ENCODE measurements around the gene LPCAT1. TPM values are rescaled to one million over a fixed set of nuclear protein-coding genes. Genes with fewer than 3 reads are reported as not detected.

Gene LPCAT1
- polyA plus RNA-seq, 4 donors: 4.5 to 22.3 (median 7.5) TPM

GRCh38 chr5:1481266-1481958, 42.3 kb downstream of the LPCAT1 start:
- Histone ChIP-seq H3K27me3 (ENCODE audit: control insufficient read depth in 3 of 3, insufficient read depth in 3 of 3, low read length in 3 of 3) (no peaks in the 10 kb centered on the region), H3K4me3 (ENCODE audit: low read depth in 1 of 3, low read length in 3 of 3) (no peak overlapping the region), H3K27ac (ENCODE audit: low read depth in 1 of 3, low read length in 2 of 3) (no peak overlapping the region), H3K4me1 (ENCODE audit: control insufficient read depth in 3 of 3, insufficient read depth in 2 of 3, low read depth in 1 of 3, low read length in 2 of 3) (no peaks in the 10 kb centered on the region), H3K9me3 (ENCODE audit: control insufficient read depth in 2 of 2, insufficient read depth in 1 of 2, low read depth in 1 of 2, low read length in 1 of 2) (no peaks in the 10 kb centered on the region), H3K36me3 (ENCODE audit: control insufficient read depth in 3 of 3, insufficient read depth in 2 of 3, low read depth in 1 of 3, low read length in 3 of 3) (peaks cover 0 to 27% (median 0%) of the 10 kb centered on the region in 3 donors)
- no peak for DNase-seq
- FAIRE-seq: no peak
- 88 to 92% (median 89%) methylated on average over 26 of the region's 26 CpGs for WGBS, 3 donors

GRCh38 chr5:1480806-1481205, 43.0 kb downstream of the LPCAT1 start:
- Histone ChIP-seq H3K27ac (ENCODE audit: low read depth in 1 of 3, low read length in 2 of 3) (peak overlapping the region in 1 of 3 donors; percentile 3), H3K36me3 (ENCODE audit: control insufficient read depth in 3 of 3, insufficient read depth in 2 of 3, low read depth in 1 of 3, low read length in 3 of 3) (peaks cover 0 to 25% (median 0%) of the 10 kb centered on the region in 3 donors)
- no peak for DNase-seq

GRCh38 chr5:1480217-1480616, 43.5 kb downstream of the LPCAT1 start:
- DNase-seq (no peak), FAIRE-seq (no peak)
- Histone ChIP-seq H3K4me1 (ENCODE audit: control insufficient read depth in 3 of 3, insufficient read depth in 2 of 3, low read depth in 1 of 3, low read length in 2 of 3) (no peaks in the 10 kb centered on the region), H3K36me3 (ENCODE audit: control insufficient read depth in 3 of 3, insufficient read depth in 2 of 3, low read depth in 1 of 3, low read length in 3 of 3) (peaks cover 0 to 20% (median 0%) of the 10 kb centered on the region in 3 donors), H3K27me3 (ENCODE audit: control insufficient read depth in 3 of 3, insufficient read depth in 3 of 3, low read length in 3 of 3) (no peaks in the 10 kb centered on the region), H3K27ac (ENCODE audit: low read depth in 1 of 3, low read length in 2 of 3) (peak overlapping the region in 1 of 3 donors; percentile 3), H3K9me3 (ENCODE audit: control insufficient read depth in 2 of 2, insufficient read depth in 1 of 2, low read depth in 1 of 2, low read length in 1 of 2) (no peaks in the 10 kb centered on the region), H3K4me3 (ENCODE audit: low read depth in 1 of 3, low read length in 3 of 3) (no peak overlapping the region)
- WGBS, 3 donors: 64 to 65% (median 65%) methylated on average over 14 of the region's 14 CpGs

More at GRCh38 chr5:1480806-1481205, 43.0 kb downstream of the LPCAT1 start:
- 78 to 90% (median 89%) methylated on average over 10 to 12 of the region's 12 CpGs for WGBS, 3 donors
- H3K4me1 ChIP-seq (ENCODE audit: control insufficient read depth in 3 of 3, insufficient read depth in 2 of 3, low read depth in 1 of 3, low read length in 2 of 3): no peaks in the 10 kb centered on the region
- no peaks in the 10 kb centered on the region for H3K27me3 ChIP-seq (ENCODE audit: control insufficient read depth in 3 of 3, insufficient read depth in 3 of 3, low read length in 3 of 3)
- FAIRE-seq: no peak
- H3K4me3 ChIP-seq (ENCODE audit: low read depth in 1 of 3, low read length in 3 of 3): no peak overlapping the region
- no peaks in the 10 kb centered on the region for H3K9me3 ChIP-seq (ENCODE audit: control insufficient read depth in 2 of 2, insufficient read depth in 1 of 2, low read depth in 1 of 2, low read length in 1 of 2)

GRCh38 chr5:1479581-1480188, 44.1 kb downstream of the LPCAT1 start:
- Histone ChIP-seq H3K36me3 (ENCODE audit: control insufficient read depth in 3 of 3, insufficient read depth in 2 of 3, low read depth in 1 of 3, low read length in 3 of 3) (peaks cover 0 to 24% (median 0%) of the 10 kb centered on the region in 3 donors), H3K9me3 (ENCODE audit: control insufficient read depth in 2 of 2, insufficient read depth in 1 of 2, low read depth in 1 of 2, low read length in 1 of 2) (no peaks in the 10 kb centered on the region), H3K4me3 (ENCODE audit: low read depth in 1 of 3, low read length in 3 of 3) (no peak overlapping the region), H3K27me3 (ENCODE audit: control insufficient read depth in 3 of 3, insufficient read depth in 3 of 3, low read length in 3 of 3) (no peaks in the 10 kb centered on the region), H3K4me1 (ENCODE audit: control insufficient read depth in 3 of 3, insufficient read depth in 2 of 3, low read depth in 1 of 3, low read length in 2 of 3) (no peaks in the 10 kb centered on the region), H3K27ac (ENCODE audit: low read depth in 1 of 3, low read length in 2 of 3) (no peak overlapping the region)
- WGBS, 3 donors: 31 to 49% (median 41%) methylated on average over 21 of the region's 21 CpGs
- peak in 1 of 2 donors; percentile 52 for DNase-seq
- FAIRE-seq: no peak

- H3K27ac ChIP-seq (ENCODE audit: low read depth in 1 of 3, low read length in 2 of 3): peak overlapping the region in 1 of 3 donors; percentile 28
- H3K9me3 ChIP-seq (ENCODE audit: control insufficient read depth in 2 of 2, insufficient read depth in 1 of 2, low read depth in 1 of 2, low read length in 1 of 2): no peaks in the 10 kb centered on the region
- no peaks in the 10 kb centered on the region for H3K4me1 ChIP-seq (ENCODE audit: control insufficient read depth in 3 of 3, insufficient read depth in 2 of 3, low read depth in 1 of 3, low read length in 2 of 3)
- WGBS, 3 donors: 92 to 95% (median 93%) methylated on average over 7 of the region's 7 CpGs
- peaks cover 0 to 30% (median 0%) of the 10 kb centered on the region in 3 donors for H3K36me3 ChIP-seq (ENCODE audit: control insufficient read depth in 3 of 3, insufficient read depth in 2 of 3, low read depth in 1 of 3, low read length in 3 of 3)
- FAIRE-seq: no peak
- no peak overlapping the region for H3K4me3 ChIP-seq (ENCODE audit: low read depth in 1 of 3, low read length in 3 of 3)
- H3K27me3 ChIP-seq (ENCODE audit: control insufficient read depth in 3 of 3, insufficient read depth in 3 of 3, low read length in 3 of 3): no peaks in the 10 kb centered on the region
- DNase-seq: no peak
Measured at GRCh38 chr5:1479066-1479465, 44.7 kb downstream of the LPCAT1 start.

- peaks cover 0 to 31% (median 0%) of the 10 kb centered on the region in 3 donors for H3K36me3 ChIP-seq (ENCODE audit: control insufficient read depth in 3 of 3, insufficient read depth in 2 of 3, low read depth in 1 of 3, low read length in 3 of 3)
- no peak overlapping the region for H3K27ac ChIP-seq (ENCODE audit: low read depth in 1 of 3, low read length in 2 of 3)
Measured at GRCh38 chr5:1478271-1479035, 45.3 kb downstream of the LPCAT1 start.

GRCh38 chr5:1477341-1477740, 46.4 kb downstream of the LPCAT1 start:
- H3K27me3 ChIP-seq (ENCODE audit: control insufficient read depth in 3 of 3, insufficient read depth in 3 of 3, low read length in 3 of 3): no peaks in the 10 kb centered on the region
- no peaks in the 10 kb centered on the region for H3K9me3 ChIP-seq (ENCODE audit: control insufficient read depth in 2 of 2, insufficient read depth in 1 of 2, low read depth in 1 of 2, low read length in 1 of 2)
- WGBS, 3 donors: 81 to 94% (median 88%) methylated on average over 16 of the region's 16 CpGs
- peaks cover 0 to 32% (median 0%) of the 10 kb centered on the region in 3 donors for H3K36me3 ChIP-seq (ENCODE audit: control insufficient read depth in 3 of 3, insufficient read depth in 2 of 3, low read depth in 1 of 3, low read length in 3 of 3)
- no peak for FAIRE-seq
- DNase-seq: no peak
- H3K27ac ChIP-seq (ENCODE audit: low read depth in 1 of 3, low read length in 2 of 3): peak overlapping the region in 1 of 3 donors; percentile 38
- H3K4me3 ChIP-seq (ENCODE audit: low read depth in 1 of 3, low read length in 3 of 3): no peak overlapping the region
- no peaks in the 10 kb centered on the region for H3K4me1 ChIP-seq (ENCODE audit: control insufficient read depth in 3 of 3, insufficient read depth in 2 of 3, low read depth in 1 of 3, low read length in 2 of 3)

More at GRCh38 chr5:1478271-1479035, 45.3 kb downstream of the LPCAT1 start:
- H3K9me3 ChIP-seq (ENCODE audit: control insufficient read depth in 2 of 2, insufficient read depth in 1 of 2, low read depth in 1 of 2, low read length in 1 of 2): no peaks in the 10 kb centered on the region
- DNase-seq (no peak), FAIRE-seq (no peak)
- no peaks in the 10 kb centered on the region for H3K4me1 ChIP-seq (ENCODE audit: control insufficient read depth in 3 of 3, insufficient read depth in 2 of 3, low read depth in 1 of 3, low read length in 2 of 3)
- 92 to 95% (median 93%) methylated on average over 13 of the region's 13 CpGs for WGBS, 3 donors
- H3K4me3 ChIP-seq (ENCODE audit: low read depth in 1 of 3, low read length in 3 of 3): no peak overlapping the region
- H3K27me3 ChIP-seq (ENCODE audit: control insufficient read depth in 3 of 3, insufficient read depth in 3 of 3, low read length in 3 of 3): no peaks in the 10 kb centered on the region

GRCh38 chr5:1476967-1477310, 46.8 kb downstream of the LPCAT1 start:
- no peaks in the 10 kb centered on the region for H3K4me1 ChIP-seq (ENCODE audit: control insufficient read depth in 3 of 3, insufficient read depth in 2 of 3, low read depth in 1 of 3, low read length in 2 of 3)
- FAIRE-seq (no peak), DNase-seq (no peak)
- peaks cover 0 to 32% (median 0%) of the 10 kb centered on the region in 3 donors for H3K36me3 ChIP-seq (ENCODE audit: control insufficient read depth in 3 of 3, insufficient read depth in 2 of 3, low read depth in 1 of 3, low read length in 3 of 3)
- H3K9me3 ChIP-seq (ENCODE audit: control insufficient read depth in 2 of 2, insufficient read depth in 1 of 2, low read depth in 1 of 2, low read length in 1 of 2): no peaks in the 10 kb centered on the region
- WGBS, 3 donors: 89 to 94% (median 94%) methylated on average over 11 of the region's 11 CpGs
- H3K27ac ChIP-seq (ENCODE audit: low read depth in 1 of 3, low read length in 2 of 3): peak overlapping the region in 1 of 3 donors; percentile 38
- H3K4me3 ChIP-seq (ENCODE audit: low read depth in 1 of 3, low read length in 3 of 3): no peak overlapping the region
- H3K27me3 ChIP-seq (ENCODE audit: control insufficient read depth in 3 of 3, insufficient read depth in 3 of 3, low read length in 3 of 3): no peaks in the 10 kb centered on the region

All from small intestine (tissue), 7 donors.